NCI-H1417 (cell line): ENCODE data around the gene AP5Z1.

ENCODE experiments used
- DNase-seq, 3 experiments: peaks; one replicate each; lab custom pipeline; 2025; lab: John Stamatoyannopoulos, UW

AP5Z1 gene

GRCh38 chr7:4820967-4821471 lies 45.6 kb downstream of the AP5Z1 start:
- DNase-seq: peak in 1 of 3 experiments; percentile 21

- DNase-seq: no peak
Measured at GRCh38 chr7:4822677-4823076, 47.3 kb downstream of the AP5Z1 start.

- no peak for DNase-seq
Measured at GRCh38 chr7:4823441-4824119, 48.2 kb downstream of the AP5Z1 start.

- DNase-seq: no peak
Measured at GRCh38 chr7:4824120-4824775, 48.8 kb downstream of the AP5Z1 start.

- DNase-seq: no peak
Measured at GRCh38 chr7:4825081-4825480, 49.7 kb downstream of the AP5Z1 start.

- DNase-seq: no peak
Measured at GRCh38 chr7:4828720-4829383, 53.4 kb downstream of the AP5Z1 start.

- peak; percentile 10 to 63 (median 33) for DNase-seq
Measured at GRCh38 chr7:4830176-4830575, 54.8 kb downstream of the AP5Z1 start.

GRCh38 chr7:4831723-4832495 lies 56.5 kb downstream of the AP5Z1 start:
- DNase-seq: no peak

- DNase-seq: no peak
Measured at GRCh38 chr7:4832711-4833110, 57.3 kb downstream of the AP5Z1 start.

- no peak for DNase-seq
Measured at GRCh38 chr7:4833176-4833575, 57.8 kb downstream of the AP5Z1 start.

- no peak for DNase-seq
Measured at GRCh38 chr7:4833691-4834600, 58.5 kb downstream of the AP5Z1 start.

- DNase-seq: no peak
Measured at GRCh38 chr7:4834601-4835397, 59.4 kb downstream of the AP5Z1 start.

GRCh38 chr7:4835398-4836205 lies 60.2 kb downstream of the AP5Z1 start:
- no peak for DNase-seq

GRCh38 chr7:4836206-4836661 lies 60.8 kb downstream of the AP5Z1 start:
- no peak for DNase-seq

- no peak for DNase-seq
Measured at GRCh38 chr7:4837041-4837802, 61.8 kb downstream of the AP5Z1 start.

- DNase-seq: peak in 2 of 3 experiments; percentile 76 to 78
Measured at GRCh38 chr7:4837803-4838625, 62.6 kb downstream of the AP5Z1 start.

GRCh38 chr7:4838626-4839334 lies 63.4 kb downstream of the AP5Z1 start:
- DNase-seq: no peak
